Measurements from ENCODE around the gene TMEM150B.

Gene TMEM150B

GRCh38 chr19:55266840-55267239, 58.3 kb downstream of the TMEM150B start:
- no peak overlapping the region for H3K27ac ChIP-seq (ENCODE audit: low read depth, low read length)
- no peaks in the 10 kb centered on the region for H3K4me1 ChIP-seq (ENCODE audit: control insufficient read depth in 1 of 2, insufficient read depth in 2 of 2, low read length in 2 of 2)
- H3K9me3 ChIP-seq (ENCODE audit: control insufficient read depth in 1 of 2, low read length in 2 of 2): no peaks in the 10 kb centered on the region
- H3K36me3 ChIP-seq (ENCODE audit: control insufficient read depth in 1 of 2, insufficient read depth in 2 of 2, low read length in 2 of 2): peaks cover 0 to 20% of the 10 kb centered on the region in 2 donors
- H3K4me3 ChIP-seq (ENCODE audit: low read depth in 1 of 2, low read length in 2 of 2): no peak overlapping the region
- no peaks in the 10 kb centered on the region for H3K27me3 ChIP-seq (ENCODE audit: control insufficient read depth in 1 of 2, insufficient read depth in 2 of 2, low read length in 2 of 2)
- H3K9ac ChIP-seq (ENCODE audit: low read depth in 1 of 2, low read length in 2 of 2): no peak overlapping the region

GRCh38 chr19:55266404-55266803, 58.7 kb downstream of the TMEM150B start:
- no peaks in the 10 kb centered on the region for H3K9me3 ChIP-seq (ENCODE audit: control insufficient read depth in 1 of 2, low read length in 2 of 2)
- no peak overlapping the region for H3K27ac ChIP-seq (ENCODE audit: low read depth, low read length)
- H3K36me3 ChIP-seq (ENCODE audit: control insufficient read depth in 1 of 2, insufficient read depth in 2 of 2, low read length in 2 of 2): peaks cover 0 to 19% of the 10 kb centered on the region in 2 donors
- H3K9ac ChIP-seq (ENCODE audit: low read depth in 1 of 2, low read length in 2 of 2): no peak overlapping the region
- no peak overlapping the region for H3K4me3 ChIP-seq (ENCODE audit: low read depth in 1 of 2, low read length in 2 of 2)
- H3K27me3 ChIP-seq (ENCODE audit: control insufficient read depth in 1 of 2, insufficient read depth in 2 of 2, low read length in 2 of 2): no peaks in the 10 kb centered on the region
- no peaks in the 10 kb centered on the region for H3K4me1 ChIP-seq (ENCODE audit: control insufficient read depth in 1 of 2, insufficient read depth in 2 of 2, low read length in 2 of 2)

- Histone ChIP-seq H3K4me3 (ENCODE audit: low read depth in 1 of 2, low read length in 2 of 2) (no peak overlapping the region), H3K9ac (ENCODE audit: low read depth in 1 of 2, low read length in 2 of 2) (no peak overlapping the region), H3K27me3 (ENCODE audit: control insufficient read depth in 1 of 2, insufficient read depth in 2 of 2, low read length in 2 of 2) (no peaks in the 10 kb centered on the region), H3K4me1 (ENCODE audit: control insufficient read depth in 1 of 2, insufficient read depth in 2 of 2, low read length in 2 of 2) (no peaks in the 10 kb centered on the region), H3K9me3 (ENCODE audit: control insufficient read depth in 1 of 2, low read length in 2 of 2) (no peaks in the 10 kb centered on the region), H3K27ac (ENCODE audit: low read depth, low read length) (no peak overlapping the region), H3K36me3 (ENCODE audit: control insufficient read depth in 1 of 2, insufficient read depth in 2 of 2, low read length in 2 of 2) (peaks cover 0 to 16% of the 10 kb centered on the region in 2 donors)
Measured at GRCh38 chr19:55265723-55266386, 59.3 kb downstream of the TMEM150B start.

- Histone ChIP-seq H3K4me3 (ENCODE audit: low read depth in 1 of 2, low read length in 2 of 2) (no peak overlapping the region), H3K36me3 (ENCODE audit: control insufficient read depth in 1 of 2, insufficient read depth in 2 of 2, low read length in 2 of 2) (peaks cover 0 to 12% of the 10 kb centered on the region in 2 donors), H3K9me3 (ENCODE audit: control insufficient read depth in 1 of 2, low read length in 2 of 2) (no peaks in the 10 kb centered on the region)
Measured at GRCh38 chr19:55265173-55265572, 60.0 kb downstream of the TMEM150B start.

GRCh38 chr19:55264531-55264930, 60.6 kb downstream of the TMEM150B start:
- H3K9ac ChIP-seq (ENCODE audit: low read depth in 1 of 2, low read length in 2 of 2): no peak overlapping the region
- H3K4me3 ChIP-seq (ENCODE audit: low read depth in 1 of 2, low read length in 2 of 2): no peak overlapping the region

More at GRCh38 chr19:55265173-55265572, 60.0 kb downstream of the TMEM150B start:
- Histone ChIP-seq H3K27ac (ENCODE audit: low read depth, low read length) (no peak overlapping the region), H3K27me3 (ENCODE audit: control insufficient read depth in 1 of 2, insufficient read depth in 2 of 2, low read length in 2 of 2) (no peaks in the 10 kb centered on the region), H3K9ac (ENCODE audit: low read depth in 1 of 2, low read length in 2 of 2) (no peak overlapping the region), H3K4me1 (ENCODE audit: control insufficient read depth in 1 of 2, insufficient read depth in 2 of 2, low read length in 2 of 2) (no peaks in the 10 kb centered on the region)

More at GRCh38 chr19:55264531-55264930, 60.6 kb downstream of the TMEM150B start:
- H3K9me3 ChIP-seq (ENCODE audit: control insufficient read depth in 1 of 2, low read length in 2 of 2): no peaks in the 10 kb centered on the region
- peaks cover 0 to 5% of the 10 kb centered on the region in 2 donors for H3K36me3 ChIP-seq (ENCODE audit: control insufficient read depth in 1 of 2, insufficient read depth in 2 of 2, low read length in 2 of 2)
- H3K27ac ChIP-seq (ENCODE audit: low read depth, low read length): no peak overlapping the region
- no peaks in the 10 kb centered on the region for H3K27me3 ChIP-seq (ENCODE audit: control insufficient read depth in 1 of 2, insufficient read depth in 2 of 2, low read length in 2 of 2)
- H3K4me1 ChIP-seq (ENCODE audit: control insufficient read depth in 1 of 2, insufficient read depth in 2 of 2, low read length in 2 of 2): peaks cover 0 to 5% of the 10 kb centered on the region in 2 donors
